Suprapubic skin (tissue), 4 donors: ENCODE data around the gene SFT2D1. TPM values are rescaled to one million over a fixed set of nuclear protein-coding genes. Genes with fewer than 3 reads are reported as not detected.
A peak's percentile ranks its signal among the peaks of the same experiment; 100 is the strongest.

ENCODE experiments used
- DNase-seq, 2 donors: peaks; one replicate each; pipeline ENCODE4 v3.0.0-alpha.2; 2019; ENCODE audit warnings: low spot score in 2 of 2
- H3K27ac ChIP-seq: fragments of 200-600 bp; sonication (generic); one replicate; pipeline ENCODE4 v1.5.1; 2019
- H3K27me3 ChIP-seq: fragments of 200-600 bp; sonication (generic); one replicate; pipeline ENCODE4 v1.5.1; 2019
- H3K36me3 ChIP-seq: fragments of 200-600 bp; sonication (generic); one replicate; pipeline ENCODE4 v1.5.1; 2019
- H3K4me1 ChIP-seq: fragments of 200-600 bp; sonication (generic); one replicate; pipeline ENCODE4 v1.5.1; 2019
- H3K4me3 ChIP-seq: fragments of 200-600 bp; sonication (generic); one replicate; pipeline ENCODE4 v1.5.1; 2019; ENCODE audit warnings: mild to moderate bottlenecking
- H3K9me3 ChIP-seq: fragments of 200-600 bp; sonication (generic); one replicate; pipeline ENCODE4 v1.5.1; 2019
- EP300 ChIP-seq: sonication (generic); formaldehyde crosslinking; IDR thresholded peaks from one replicate; pipeline ENCODE4 v1.6.1; 2017; ENCODE audit warnings: antibody characterized with exemption
- POLR2A ChIP-seq, 2 donors: fragments of 450-650 bp; IDR thresholded peaks; one replicate each; pipeline ENCODE4 v1.6.1; 2017; ENCODE audit warnings: antibody characterized with exemption in 2 of 2, mild to moderate bottlenecking in 2 of 2, moderate library complexity in 2 of 2
- POLR2AphosphoS5 ChIP-seq, 3 donors: sonication (generic); formaldehyde crosslinking; IDR thresholded peaks; one replicate each; pipeline ENCODE4 v1.6.1; 2017; ENCODE audit warnings: antibody characterized with exemption in 3 of 3
- WGBS: methylation state at CpG from one replicate; pipeline ENCODE4 v1.1.5; 2018; 5-methylcytosine and 5-hydroxymethylcytosine counted together
- total RNA-seq, 4 donors: library from RNA; depleted of rRNA; stranded (reverse); fragments of >200 nt; gene quantifications; one replicate each; pipeline ENCODE4 v1.1.0, GENCODE V29; 2016
- TF ChIP-seq, protein P1 (sequence below), 2 donors: fragments of 200-600 bp in 1 of 2; fragments of 450-650 bp in 1 of 2; sonication (generic) in 1 of 2; IDR thresholded peaks; one replicate each; pipeline ENCODE4 v1.5.1; 2016 to 2019; ENCODE audit warnings: antibody characterized with exemption in 2 of 2, mild to moderate bottlenecking in 1 of 2, moderate library complexity in 1 of 2

SFT2D1 gene
- total RNA-seq, 4 donors from 2014 or later, result 26.0 to 55.0 (median 33.2) TPM

DNA sequence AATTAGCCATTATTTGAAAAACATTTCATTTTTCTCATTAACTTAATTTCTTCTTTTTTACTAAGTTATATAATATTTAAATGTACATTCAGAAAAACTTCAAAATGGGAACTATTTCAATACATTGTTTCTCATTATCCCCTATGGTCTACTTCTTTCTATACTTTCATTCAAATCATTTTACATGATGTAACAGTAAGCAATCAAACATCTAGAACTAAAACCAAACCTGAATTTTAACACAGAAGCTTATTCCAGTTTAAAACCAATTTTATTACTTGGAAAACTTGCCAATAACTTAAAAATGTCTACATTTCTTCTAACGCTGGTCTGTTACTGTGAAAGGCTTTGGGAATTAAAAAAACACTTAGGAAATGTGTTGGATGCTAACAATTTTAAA, 29.5 kb downstream of the SFT2D1 start:
- no peak overlapping the region for H3K4me3 ChIP-seq
- peaks cover 10% of the 10 kb centered on the region for H3K4me1 ChIP-seq
- no peaks in the 10 kb centered on the region for H3K36me3 ChIP-seq
- whole genome bisulfite sequencing, result 52% methylated on average over 1 of the region's 1 CpG
- peaks cover 22% of the 10 kb centered on the region for H3K27me3 ChIP-seq
- no peak for DNase-seq
- H3K9me3 ChIP-seq, result no peaks in the 10 kb centered on the region
- H3K27ac ChIP-seq, result no peak overlapping the region
- TF ChIP-seq POLR2AphosphoS5 (IDR thresholded peaks at IDR 0.05) (no peak), EP300 (no peak), POLR2A (IDR thresholded peaks at IDR 0.05) (no peak)
- TF ChIP-seq, protein P1, sequence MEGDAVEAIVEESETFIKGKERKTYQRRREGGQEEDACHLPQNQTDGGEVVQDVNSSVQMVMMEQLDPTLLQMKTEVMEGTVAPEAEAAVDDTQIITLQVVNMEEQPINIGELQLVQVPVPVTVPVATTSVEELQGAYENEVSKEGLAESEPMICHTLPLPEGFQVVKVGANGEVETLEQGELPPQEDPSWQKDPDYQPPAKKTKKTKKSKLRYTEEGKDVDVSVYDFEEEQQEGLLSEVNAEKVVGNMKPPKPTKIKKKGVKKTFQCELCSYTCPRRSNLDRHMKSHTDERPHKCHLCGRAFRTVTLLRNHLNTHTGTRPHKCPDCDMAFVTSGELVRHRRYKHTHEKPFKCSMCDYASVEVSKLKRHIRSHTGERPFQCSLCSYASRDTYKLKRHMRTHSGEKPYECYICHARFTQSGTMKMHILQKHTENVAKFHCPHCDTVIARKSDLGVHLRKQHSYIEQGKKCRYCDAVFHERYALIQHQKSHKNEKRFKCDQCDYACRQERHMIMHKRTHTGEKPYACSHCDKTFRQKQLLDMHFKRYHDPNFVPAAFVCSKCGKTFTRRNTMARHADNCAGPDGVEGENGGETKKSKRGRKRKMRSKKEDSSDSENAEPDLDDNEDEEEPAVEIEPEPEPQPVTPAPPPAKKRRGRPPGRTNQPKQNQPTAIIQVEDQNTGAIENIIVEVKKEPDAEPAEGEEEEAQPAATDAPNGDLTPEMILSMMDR (IDR thresholded peaks at IDR 0.05), result no peak

DNA sequence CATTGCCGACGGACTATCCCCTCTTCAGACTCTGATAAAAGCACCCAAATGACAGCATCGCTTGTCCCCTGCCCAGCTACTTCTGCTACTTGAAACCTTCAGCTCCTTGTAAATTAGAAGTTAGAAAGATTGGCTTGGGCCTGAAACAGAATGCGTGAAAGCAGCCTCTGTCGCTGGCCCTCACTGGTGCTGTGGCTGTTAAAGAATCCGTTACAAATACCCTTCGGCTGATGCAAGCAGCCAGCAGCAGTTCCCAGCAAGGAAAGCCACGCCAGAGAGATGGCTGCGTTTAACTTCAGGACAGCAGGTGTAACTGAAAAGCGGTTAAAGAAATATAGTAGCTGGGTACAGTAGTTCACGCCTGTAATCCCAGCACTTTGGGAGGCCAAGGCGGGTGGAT, 31.7 kb downstream of the SFT2D1 start:
- no peak for DNase-seq
- TF ChIP-seq POLR2A (IDR thresholded peaks at IDR 0.05), result no peak
- TF ChIP-seq POLR2AphosphoS5 (IDR thresholded peaks at IDR 0.05), result no peak
- TF ChIP-seq, protein P1 (IDR thresholded peaks at IDR 0.05), result no peak
- TF ChIP-seq EP300, result no peak
- Histone ChIP-seq H3K27me3 (peaks cover 44% of the 10 kb centered on the region), H3K36me3 (no peaks in the 10 kb centered on the region), H3K4me3 (no peak overlapping the region), H3K4me1 (peaks cover 21% of the 10 kb centered on the region), H3K9me3 (no peaks in the 10 kb centered on the region), H3K27ac (no peak overlapping the region)
- 91% methylated on average over 12 of the region's 12 CpGs for WGBS

DNA sequence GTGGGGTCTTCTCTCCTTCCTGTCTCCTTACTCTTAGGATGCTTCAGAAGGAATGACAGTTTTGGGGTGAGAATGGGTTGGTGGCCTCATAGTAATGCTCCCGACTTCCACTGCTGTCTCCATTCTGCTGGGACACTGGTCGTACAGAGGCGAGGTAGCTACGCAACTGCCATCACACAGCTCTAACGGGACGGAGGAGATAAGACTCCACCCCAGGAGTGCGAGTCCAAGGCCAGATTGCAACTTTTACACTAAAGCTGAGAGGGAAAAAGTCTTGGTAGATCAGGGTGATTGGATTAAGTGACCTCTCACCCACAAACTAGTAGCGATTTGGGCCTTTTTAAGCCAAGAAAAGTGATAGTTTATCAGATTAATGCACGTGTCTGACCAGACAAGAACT, 32.4 kb downstream of the SFT2D1 start:
- no peaks in the 10 kb centered on the region for H3K9me3 ChIP-seq
- no peak for DNase-seq
- TF ChIP-seq EP300, result no peak
- TF ChIP-seq POLR2AphosphoS5 (IDR thresholded peaks at IDR 0.05), result no peak
- no peak for TF ChIP-seq POLR2A (IDR thresholded peaks at IDR 0.05)
- TF ChIP-seq, protein P1 (IDR thresholded peaks at IDR 0.05), result no peak
- H3K4me3 ChIP-seq, result no peak overlapping the region
- peaks cover 50% of the 10 kb centered on the region for H3K27me3 ChIP-seq
- H3K36me3 ChIP-seq, result no peaks in the 10 kb centered on the region
- no peak overlapping the region for H3K27ac ChIP-seq
- H3K4me1 ChIP-seq, result peaks cover 21% of the 10 kb centered on the region
- 91% methylated on average over 9 of the region's 9 CpGs for WGBS

DNA sequence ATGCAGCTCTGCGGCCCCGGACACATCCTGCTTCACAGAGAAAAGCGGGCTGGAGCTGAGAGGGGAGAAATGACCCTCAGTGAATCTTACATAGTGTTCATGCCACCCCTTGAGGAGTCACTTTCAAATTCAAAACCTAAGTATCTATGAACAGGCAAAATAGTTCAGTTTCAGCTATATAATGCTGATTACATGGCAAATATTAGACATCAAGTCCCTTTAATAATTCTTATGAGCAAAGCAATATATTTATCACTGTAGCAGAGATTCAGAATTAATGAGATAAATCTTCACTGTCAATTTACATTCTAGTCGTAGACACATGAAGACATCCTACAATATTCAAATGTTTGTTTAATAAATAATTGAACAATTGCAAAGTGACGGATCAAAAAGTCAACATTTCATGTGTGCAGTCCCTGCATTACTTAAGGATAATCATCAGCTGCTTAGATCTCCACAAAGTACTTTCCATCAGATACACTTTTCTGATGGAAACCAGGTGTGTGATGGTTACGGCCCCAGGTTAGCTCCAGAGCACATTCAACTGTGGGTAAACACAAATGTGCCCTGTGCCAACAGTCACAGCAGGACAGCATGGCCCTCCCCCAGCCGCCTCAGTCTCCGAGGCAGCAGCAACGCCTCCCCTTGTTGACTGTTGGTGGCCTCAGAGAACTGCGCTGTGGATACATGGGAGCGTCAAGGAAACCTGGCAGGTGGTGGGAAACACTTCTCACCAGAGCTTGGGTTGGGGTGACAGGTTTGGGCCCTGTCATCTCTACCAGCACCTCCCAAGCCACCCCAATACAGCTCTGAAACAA, 33.4 kb downstream of the SFT2D1 start:
- Histone ChIP-seq H3K27me3 (peaks cover 58% of the 10 kb centered on the region), H3K4me3 (peak overlapping the region; percentile 59), H3K9me3 (no peaks in the 10 kb centered on the region), H3K4me1 (peaks cover 21% of the 10 kb centered on the region), H3K27ac (no peak overlapping the region), H3K36me3 (no peaks in the 10 kb centered on the region)
- 53% methylated on average over 6 of the region's 11 CpGs for WGBS
- DNase-seq, result no peak
- TF ChIP-seq EP300 (no peak), POLR2A (IDR thresholded peaks at IDR 0.05) (no peak), POLR2AphosphoS5 (IDR thresholded peaks at IDR 0.05) (no peak)
- TF ChIP-seq, protein P1 (IDR thresholded peaks at IDR 0.05), result no peak

DNA sequence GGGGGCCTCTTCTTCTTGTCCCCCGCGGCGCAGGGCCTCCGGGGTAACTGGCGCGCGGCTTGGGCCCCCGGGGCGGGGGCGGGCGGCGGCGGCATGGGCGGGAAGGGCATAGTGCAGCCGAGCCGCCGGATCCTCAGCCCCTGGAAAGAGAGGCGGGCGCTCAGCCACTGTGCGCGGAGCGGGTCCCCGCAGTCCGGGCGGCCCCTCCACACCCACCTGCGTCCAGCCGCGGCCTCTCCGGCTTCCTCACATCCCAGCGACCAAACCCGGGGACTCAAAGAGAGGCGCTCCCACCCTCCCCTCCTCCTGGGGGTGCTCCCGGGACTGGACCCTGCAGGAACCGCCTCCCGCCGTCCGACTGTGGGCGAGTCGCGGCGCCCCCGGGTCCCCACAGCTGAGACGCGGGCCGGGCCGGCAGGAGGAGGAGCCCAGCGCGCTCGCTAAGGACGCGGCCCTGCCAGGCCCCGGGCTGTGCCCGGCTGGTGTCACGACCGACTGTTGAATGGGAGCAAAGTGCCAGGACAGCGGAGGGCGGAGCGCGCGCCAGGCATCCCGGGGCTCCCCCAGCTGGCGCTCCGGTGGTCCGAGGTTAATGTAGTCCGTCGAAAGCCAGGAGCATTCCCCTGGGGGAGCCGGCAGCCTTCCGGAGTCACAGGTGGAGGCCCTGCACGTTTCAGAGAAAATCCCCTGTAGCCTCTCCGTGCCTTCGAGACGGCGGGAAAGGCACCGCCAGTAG, 34.1 kb downstream of the SFT2D1 start, which contains the start of gene PRR18:
PRR18 (minus strand) TSS at position 360 of the 736 bp plus-strand sequence; CDS start at position 110, 250 bp downstream.
- Histone ChIP-seq H3K9me3 (no peaks in the 10 kb centered on the region), H3K36me3 (no peaks in the 10 kb centered on the region), H3K27me3 (peaks cover 59% of the 10 kb centered on the region), H3K4me1 (peaks cover 21% of the 10 kb centered on the region), H3K27ac (no peak within 1 kb of the TSS), H3K4me3 (peak within 1 kb of the TSS; percentile 59)
- no peak for DNase-seq
- TF ChIP-seq POLR2A (IDR thresholded peaks at IDR 0.05) (no peak), EP300 (no peak), POLR2AphosphoS5 (IDR thresholded peaks at IDR 0.05) (no peak)
- TF ChIP-seq, protein P1 (IDR thresholded peaks at IDR 0.05), result no peak
- 2% methylated on average over 25 of the region's 74 CpGs for WGBS
